ENCODE results near the gene ANK3.
A peak's percentile ranks its signal among the peaks of the same experiment; 100 is the strongest.

ANK3 gene

DNA sequence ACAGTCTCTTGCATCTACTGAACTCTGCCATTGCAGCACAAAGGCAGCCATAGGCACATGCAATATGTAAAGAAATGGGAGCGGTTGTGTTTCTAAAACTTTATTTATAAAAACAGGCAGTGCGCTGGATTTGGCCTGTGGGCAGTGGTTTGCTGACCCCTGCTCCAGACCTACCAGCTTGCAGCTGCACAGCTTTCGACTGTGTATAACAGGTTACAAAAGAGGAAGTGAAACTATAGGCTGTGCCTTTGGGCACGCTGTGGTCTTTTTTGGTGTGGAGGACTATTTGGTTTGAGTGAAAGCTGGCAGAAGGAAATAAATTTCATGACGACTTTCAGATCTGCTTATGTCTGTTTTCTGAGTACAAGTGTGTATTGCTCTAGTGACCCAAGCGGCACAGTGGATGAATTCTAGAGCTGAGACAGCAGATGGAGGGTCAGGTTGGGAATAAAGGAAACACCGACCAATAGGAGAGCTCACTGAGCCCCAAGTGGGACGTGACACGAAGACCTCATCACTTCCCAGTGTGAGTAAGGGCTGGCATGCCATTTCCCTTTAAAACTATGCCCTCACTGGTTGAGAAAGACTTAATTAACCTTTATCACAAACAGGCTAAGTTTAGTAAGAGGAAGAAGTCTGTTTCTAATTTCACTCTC, 152.7 kb downstream of the ANK3 start:
- TF ChIP-seq, protein P1, sequence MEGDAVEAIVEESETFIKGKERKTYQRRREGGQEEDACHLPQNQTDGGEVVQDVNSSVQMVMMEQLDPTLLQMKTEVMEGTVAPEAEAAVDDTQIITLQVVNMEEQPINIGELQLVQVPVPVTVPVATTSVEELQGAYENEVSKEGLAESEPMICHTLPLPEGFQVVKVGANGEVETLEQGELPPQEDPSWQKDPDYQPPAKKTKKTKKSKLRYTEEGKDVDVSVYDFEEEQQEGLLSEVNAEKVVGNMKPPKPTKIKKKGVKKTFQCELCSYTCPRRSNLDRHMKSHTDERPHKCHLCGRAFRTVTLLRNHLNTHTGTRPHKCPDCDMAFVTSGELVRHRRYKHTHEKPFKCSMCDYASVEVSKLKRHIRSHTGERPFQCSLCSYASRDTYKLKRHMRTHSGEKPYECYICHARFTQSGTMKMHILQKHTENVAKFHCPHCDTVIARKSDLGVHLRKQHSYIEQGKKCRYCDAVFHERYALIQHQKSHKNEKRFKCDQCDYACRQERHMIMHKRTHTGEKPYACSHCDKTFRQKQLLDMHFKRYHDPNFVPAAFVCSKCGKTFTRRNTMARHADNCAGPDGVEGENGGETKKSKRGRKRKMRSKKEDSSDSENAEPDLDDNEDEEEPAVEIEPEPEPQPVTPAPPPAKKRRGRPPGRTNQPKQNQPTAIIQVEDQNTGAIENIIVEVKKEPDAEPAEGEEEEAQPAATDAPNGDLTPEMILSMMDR (IDR thresholded peaks at IDR 0.05; ENCODE audit: control insufficient read depth, insufficient read depth, low read depth, low read length, missing control alignments), result no peak
- peak; percentile 64 for DNase-seq (ENCODE audit: low read depth)
- H3K4me3 ChIP-seq (ENCODE audit: control insufficient read depth, low read depth, low read length), result no peak overlapping the region

DNA sequence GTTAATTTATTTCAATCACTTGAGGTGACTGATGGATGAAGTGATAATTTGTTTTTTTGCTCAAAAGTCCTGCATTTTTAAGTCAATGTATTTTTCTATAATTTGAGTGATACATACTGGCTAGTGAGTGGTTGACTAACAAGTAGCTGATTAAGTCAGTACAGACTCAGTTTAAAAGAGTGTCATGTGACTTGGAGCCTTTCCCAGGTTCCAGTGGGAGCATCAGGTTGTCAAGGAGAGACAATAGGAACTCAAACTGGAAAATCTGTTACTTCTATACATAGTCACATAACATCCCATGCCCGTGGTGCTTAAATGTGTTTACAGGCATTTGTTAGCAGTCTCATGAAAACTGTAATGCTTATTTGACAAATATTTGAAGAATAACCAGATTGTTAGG, 154.7 kb downstream of the ANK3 start:
- TF ChIP-seq, protein P1 (IDR thresholded peaks at IDR 0.05; ENCODE audit: control insufficient read depth, insufficient read depth, low read depth, low read length, missing control alignments), result no peak
- peak; percentile 13 for DNase-seq (ENCODE audit: low read depth)
- no peak overlapping the region for H3K4me3 ChIP-seq (ENCODE audit: control insufficient read depth, low read depth, low read length)

DNA sequence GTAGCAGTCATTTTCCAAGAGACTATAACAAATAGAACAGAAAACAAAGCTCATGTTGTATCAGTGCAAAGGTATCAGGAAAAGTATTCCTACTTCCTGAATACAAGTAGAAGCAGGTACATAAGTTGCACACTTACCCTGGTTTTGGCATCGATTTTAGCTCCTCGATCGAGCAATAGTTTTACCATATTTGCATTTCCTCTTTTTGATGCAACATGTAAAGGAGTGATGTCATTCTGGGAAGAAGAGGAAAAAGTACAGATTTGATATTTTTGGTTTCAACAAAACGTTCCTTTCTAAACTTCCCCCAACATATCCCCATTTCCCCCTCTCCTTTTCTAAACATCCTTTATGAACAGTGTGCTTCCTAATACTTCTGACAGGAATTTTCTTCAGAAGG, 155.1 kb downstream of the ANK3 start:
- DNase-seq (ENCODE audit: low read depth), result no peak
- H3K4me3 ChIP-seq (ENCODE audit: control insufficient read depth, low read depth, low read length), result no peak overlapping the region
- TF ChIP-seq, protein P1 (IDR thresholded peaks at IDR 0.05; ENCODE audit: control insufficient read depth, insufficient read depth, low read depth, low read length, missing control alignments), result no peak

DNA sequence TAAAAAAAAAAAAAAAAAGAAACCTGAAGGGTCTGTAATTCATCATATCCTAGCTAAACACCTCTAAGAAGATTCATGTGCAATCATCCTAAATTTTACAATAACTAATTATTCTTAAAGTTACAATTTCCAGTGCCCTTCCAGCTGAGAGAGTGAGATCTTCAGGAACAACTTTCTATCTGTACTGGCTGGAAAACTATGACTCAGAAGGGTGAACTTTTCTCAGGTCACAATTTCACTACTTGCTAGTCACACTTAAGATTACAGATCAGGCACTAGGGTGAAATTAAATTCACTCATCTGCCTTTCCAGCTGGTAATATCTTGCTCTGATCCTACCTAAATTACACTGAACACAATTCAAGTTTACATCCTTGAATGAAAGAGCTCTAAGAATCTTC, 158.8 kb downstream of the ANK3 start:
- no peak overlapping the region for H3K4me3 ChIP-seq (ENCODE audit: control insufficient read depth, low read depth, low read length)
- no peak for DNase-seq (ENCODE audit: low read depth)
- TF ChIP-seq, protein P1 (IDR thresholded peaks at IDR 0.05; ENCODE audit: control insufficient read depth, insufficient read depth, low read depth, low read length, missing control alignments), result no peak

DNA sequence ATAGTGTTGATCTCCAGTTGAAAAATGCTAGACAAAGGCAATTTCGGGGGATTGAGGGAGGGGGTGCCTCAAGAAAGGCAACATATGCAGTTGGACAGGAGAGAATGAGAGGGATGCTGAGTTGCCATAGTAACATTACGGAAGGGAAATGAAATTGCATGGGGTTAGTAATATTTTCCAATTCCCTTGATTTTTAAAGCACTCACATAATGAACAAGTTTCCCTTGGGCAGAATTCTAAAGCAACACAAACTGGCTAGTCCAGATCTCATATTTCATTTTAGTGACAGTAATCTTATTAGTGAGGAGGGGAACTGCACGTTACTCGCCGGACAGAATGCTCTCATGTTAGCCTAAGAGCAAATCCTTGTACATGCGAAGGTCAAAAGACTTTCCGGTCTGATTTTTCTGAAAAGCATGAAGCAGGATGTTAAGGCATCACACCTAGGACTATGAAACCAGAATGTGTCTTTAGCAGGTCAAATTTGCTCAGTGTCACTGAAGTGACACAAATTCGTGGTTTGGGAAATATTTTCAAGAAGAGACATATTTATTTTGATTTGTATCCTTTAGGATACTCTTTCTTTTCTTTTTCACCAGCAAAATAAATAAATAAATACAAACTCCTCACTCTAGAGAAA, 165.5 kb downstream of the ANK3 start:
- TF ChIP-seq, protein P1 (IDR thresholded peaks at IDR 0.05; ENCODE audit: control insufficient read depth, insufficient read depth, low read depth, low read length, missing control alignments), result no peak
- H3K4me3 ChIP-seq (ENCODE audit: control insufficient read depth, low read depth, low read length), result no peak overlapping the region
- no peak for DNase-seq (ENCODE audit: low read depth)

DNA sequence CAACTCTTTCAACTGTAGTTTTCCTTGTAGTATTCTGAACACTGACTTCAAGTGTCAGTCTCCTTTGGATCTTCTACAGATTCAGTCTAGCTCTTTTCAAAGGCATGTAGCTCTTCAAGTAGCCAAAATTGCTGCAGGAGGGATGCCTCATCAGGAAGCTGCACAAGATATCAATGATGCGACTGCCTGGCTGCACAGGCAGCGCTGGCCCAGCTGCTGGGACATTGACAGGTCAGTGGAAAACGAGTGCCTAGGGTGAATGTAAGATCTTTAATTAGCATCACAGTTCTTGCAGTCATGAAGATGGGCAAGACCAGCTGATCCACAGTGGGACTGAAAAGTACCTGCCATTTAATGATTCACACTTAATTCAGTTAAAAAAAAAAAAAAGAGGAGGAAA, 167.6 kb downstream of the ANK3 start:
- DNase-seq (ENCODE audit: low read depth), result no peak
- TF ChIP-seq, protein P1 (IDR thresholded peaks at IDR 0.05; ENCODE audit: control insufficient read depth, insufficient read depth, low read depth, low read length, missing control alignments), result no peak
- no peak overlapping the region for H3K4me3 ChIP-seq (ENCODE audit: control insufficient read depth, low read depth, low read length)

All from AG09309 (cell line).